ENCODE results near the gene PCNA. TPM values are rescaled to one million over a fixed set of nuclear protein-coding genes. Genes with fewer than 3 reads are reported as not detected.

Gene PCNA
- total and polyA plus RNA-seq, 9 of the 15 experiments (the other 6 are each of a cell fraction or from before 2014, with no cell fraction given) = 213 to 390 (median 291) TPM

- Histone ChIP-seq H3K4me2 (ENCODE audit: insufficient read depth, low read length) (no peak overlapping the region), H3K9me1 (ENCODE audit: control insufficient read depth, insufficient read depth, low read length) (no peaks in the 10 kb centered on the region), H3K27ac (ENCODE audit: extremely low read depth, low read depth, low read length) (no peak overlapping the region), H3K9ac (ENCODE audit: insufficient read depth in 1 of 2, low read depth in 2 of 2, low read length in 2 of 2) (no peak overlapping the region), H3K27me3 (ENCODE audit: control insufficient read depth in 2 of 2, insufficient read depth in 2 of 2, low read length in 2 of 2) (no peaks in the 10 kb centered on the region), H4K20me1 (replicated peaks; ENCODE audit: control insufficient read depth, insufficient read depth, low read length) (no peaks in the 10 kb centered on the region), H3K4me1 (replicated peaks in 1 of 2; ENCODE audit: control insufficient read depth in 2 of 2, insufficient read depth in 2 of 2, low read length in 2 of 2) (no peaks in the 10 kb centered on the region), H2AFZ (ENCODE audit: low read depth, low read length) (no peak overlapping the region), H3K9me3 (replicated peaks; ENCODE audit: control insufficient read depth, insufficient read depth, low read depth, low read length) (no peaks in the 10 kb centered on the region), H3K36me3 (ENCODE audit: control insufficient read depth, insufficient read depth, low read length) (peaks cover 13% of the 10 kb centered on the region; the same call in 2 of the 3 replicates), H3K79me2 (ENCODE audit: control insufficient read depth, insufficient read depth, low read length) (no peaks in the 10 kb centered on the region), H3K4me3 (no peak overlapping the region)
- POLR2A ChIA-PET = interaction anchor here (1.3 kb wide), 2 partner anchors 11 to 13 kb away, joined by 3 to 4 read pairs; no protein-coding TSS in a partner anchor
- no TSS peak for BruUV-seq (replicated peaks)
- intact Hi-C loops (cut with micrococcal nuclease) (no loop called here), in situ Hi-C loops (cut with MboI) (no loop called here)
- DNase-seq (ENCODE audit: extremely low read depth in 1 of 4, low spot score in 3 of 4) = no peak
- no peak for TF ChIP-seq ATF1 (CRISPR knock-in tag; IDR thresholded peaks at IDR 0.05)
- TF ChIP-seq ATF1 (tag; IDR thresholded peaks at IDR 0.05) = no peak
- TF ChIP-seq ZNF589 (CRISPR knock-in tag; IDR thresholded peaks at IDR 0.05; ENCODE audit: low read depth) = no peak
- TF ChIP-seq CC2D1A (IDR thresholded peaks at IDR 0.05) = no peak
- 89% methylated on average over 6 of the region's 6 CpGs for WGBS (ENCODE audit: insufficient coverage, low coverage, missing lambda C conversion rate)
- CTCF ChIA-PET (ENCODE audit: low intra/inter-chr PET ratio) = no interaction called here
- no peak for FAIRE-seq
- ATAC-seq = no peak
Observed at GRCh38 chr20:5091902-5092301, 27.9 kb downstream of the PCNA start.

- Histone ChIP-seq H3K27me3 (ENCODE audit: control insufficient read depth in 2 of 2, insufficient read depth in 2 of 2, low read length in 2 of 2) (no peaks in the 10 kb centered on the region), H3K4me3 (no peak overlapping the region), H2AFZ (ENCODE audit: low read depth, low read length) (no peak overlapping the region), H3K9ac (ENCODE audit: insufficient read depth in 1 of 2, low read depth in 2 of 2, low read length in 2 of 2) (no peak overlapping the region), H3K4me1 (replicated peaks in 1 of 2; ENCODE audit: control insufficient read depth in 2 of 2, insufficient read depth in 2 of 2, low read length in 2 of 2) (no peaks in the 10 kb centered on the region), H3K36me3 (ENCODE audit: control insufficient read depth, insufficient read depth, low read length) (peaks cover 5% of the 10 kb centered on the region; the same call in 2 of the 3 replicates), H4K20me1 (replicated peaks; ENCODE audit: control insufficient read depth, insufficient read depth, low read length) (no peaks in the 10 kb centered on the region), H3K27ac (ENCODE audit: extremely low read depth, low read depth, low read length) (no peak overlapping the region), H3K79me2 (ENCODE audit: control insufficient read depth, insufficient read depth, low read length) (no peaks in the 10 kb centered on the region), H3K4me2 (ENCODE audit: insufficient read depth, low read length) (no peak overlapping the region), H3K9me1 (ENCODE audit: control insufficient read depth, insufficient read depth, low read length) (no peaks in the 10 kb centered on the region), H3K9me3 (replicated peaks; ENCODE audit: control insufficient read depth, insufficient read depth, low read depth, low read length) (no peaks in the 10 kb centered on the region)
- TF ChIP-seq ZBTB40 (IDR thresholded peaks at IDR 0.05) = 0 out of 2 replicates have a peak, but pooled peaks have one; percentile 21
- no peak for TF ChIP-seq ZBTB40 (CRISPR knock-in tag; IDR thresholded peaks at IDR 0.05)
- no peak for TF ChIP-seq CHD1 (IDR thresholded peaks at IDR 0.05; ENCODE audit: low read length)
- FAIRE-seq (no peak), DNase-seq (ENCODE audit: extremely low read depth in 1 of 4, low spot score in 3 of 4) (no peak), ATAC-seq (no peak)
- ChIA-PET CTCF (ENCODE audit: low intra/inter-chr PET ratio) (no interaction called here), POLR2A (no interaction called here)
- WGBS (ENCODE audit: insufficient coverage, low coverage, missing lambda C conversion rate) = 72% methylated on average over 4 of the region's 4 CpGs
- in situ Hi-C loops (cut with MboI) (no loop called here), intact Hi-C loops (cut with micrococcal nuclease) (no loop called here)
- no TSS peak for BruUV-seq (replicated peaks)
Observed at GRCh38 chr20:5090191-5090590, 29.6 kb downstream of the PCNA start.

Data from K562 (cell line).